HepG2 (cell line): ENCODE results near the gene ARL5C. TPM values are rescaled to one million over a fixed set of nuclear protein-coding genes. Genes with fewer than 3 reads are reported as not detected.

Experiments
- ATF1 ChIP-seq: IDR thresholded peaks from 2 replicates; pipeline ENCODE4 v1.6.1; 2016; ENCODE audit warnings: mild to moderate bottlenecking, control low read depth
- MNT ChIP-seq: fragments of 450-650 bp; IDR thresholded peaks from 2 replicates; pipeline ENCODE4 v1.6.1; 2016
- RNF219 ChIP-seq: sonication (generic); formaldehyde crosslinking; IDR thresholded peaks from 2 replicates; pipeline ENCODE4 v1.5.0; 2020; ENCODE audit warnings: mild to moderate bottlenecking, missing genetic modification reagents
- SOX5 ChIP-seq: IDR thresholded peaks from 2 replicates; pipeline ENCODE4 v1.6.1; 2016; ENCODE audit warnings: borderline replicate concordance
- TBX3 ChIP-seq: fragments of 450-650 bp; IDR thresholded peaks from 2 replicates; pipeline ENCODE4 v1.6.1; 2017; ENCODE audit warnings: antibody characterized with exemption, mild to moderate bottlenecking, inconsistent platforms, borderline replicate concordance
- XBP1 ChIP-seq: sonication (generic); formaldehyde crosslinking; IDR thresholded peaks from 2 replicates; pipeline ENCODE4 v1.5.0; 2020; ENCODE audit warnings: missing genetic modification reagents
- ZBTB49 ChIP-seq: sonication (generic); formaldehyde crosslinking; IDR thresholded peaks from 2 replicates; pipeline ENCODE4 v1.4.0; 2020; ENCODE audit warnings: missing genetic modification reagents, borderline replicate concordance
- ZC3H13 ChIP-seq: sonication (generic); formaldehyde crosslinking; IDR thresholded peaks from 2 replicates; pipeline ENCODE4 v1.8.1; 2023; ENCODE audit warnings: mild to moderate bottlenecking, missing genetic modification reagents, moderate library complexity
- ZFP41 ChIP-seq: sonication (generic); formaldehyde crosslinking; IDR thresholded peaks from 2 replicates; pipeline ENCODE4 v1.4.0; 2020; ENCODE audit warnings: mild to moderate bottlenecking, missing genetic modification reagents, borderline replicate concordance
- ZNF143 ChIP-seq: sonication (generic); formaldehyde crosslinking; IDR thresholded peaks from 2 replicates; pipeline ENCODE4 v1.4.0; 2020; ENCODE audit warnings: missing genetic modification reagents
- ZNF407 ChIP-seq: sonication (generic); formaldehyde crosslinking; IDR thresholded peaks from one replicate; pipeline ENCODE4 v1.5.1; 2020; ENCODE audit warnings: mild to moderate bottlenecking, missing genetic modification reagents; ENCODE audit errors: not compliant biosample characterization
- ZNF572 ChIP-seq: sonication (generic); formaldehyde crosslinking; IDR thresholded peaks from 2 replicates; pipeline ENCODE4 v1.5.1; 2020; ENCODE audit warnings: mild to moderate bottlenecking, missing genetic modification reagents
- ZNF775 ChIP-seq: sonication (generic); formaldehyde crosslinking; IDR thresholded peaks from 2 replicates; pipeline ENCODE4 v1.4.0; 2020; ENCODE audit warnings: missing genetic modification reagents, mild to moderate bottlenecking, moderate library complexity, borderline replicate concordance
- ZNF776 ChIP-seq: sonication (generic); formaldehyde crosslinking; IDR thresholded peaks from 2 replicates; pipeline ENCODE4 v1.4.0; 2020; ENCODE audit warnings: mild to moderate bottlenecking, missing genetic modification reagents
- polyA plus RNA-seq, 8 experiments: library from polyadenylated mRNA; depleted of rRNA in 3 of 8; stranded (reverse) in 7 of 8; unstranded in 1 of 8; fragments of >200 nt; fragmentation: Illumina TruSeq in 4 of 8; extraction: Trizol in 4 of 8; gene quantifications; 2 replicates each; pipeline versions ENCODE4 v1.2.1 to v1.2.3, GENCODE V29; 2011 to 2016; ENCODE audit warnings: low read depth in 4 of 8, missing spikeins in 1 of 8, mixed read lengths in 1 of 8; ENCODE audit not compliant: insufficient read depth in 1 of 8
- total RNA-seq, 5 experiments: library from RNA; depleted of rRNA; stranded (reverse); fragments of >200 nt; fragmentation: Illumina TruSeq; extraction: Trizol; gene quantifications; 2 replicates each; pipeline ENCODE4 v1.2.3, GENCODE V29; 2016; ENCODE audit warnings: low read depth in 1 of 5

The ARL5C gene
- total and polyA plus RNA-seq, 2 of the 13 experiments (the other 11 are each of a cell fraction or from before 2014, with no cell fraction given): not detected

GRCh38 chr17:39197380-39198185 lies 31.6 kb upstream of the ARL5C start, which contains the start of gene CACNB1 (continued):
- TF ChIP-seq ZNF407 (CRISPR knock-in tag): no peak
- no peak for TF ChIP-seq ZNF776 (CRISPR knock-in tag)
- TF ChIP-seq SOX5: no peak
- TF ChIP-seq ATF1 (CRISPR knock-in tag): no peak
- no peak for TF ChIP-seq ZFP41 (CRISPR knock-in tag)
- no peak for TF ChIP-seq ZBTB49 (CRISPR knock-in tag)
- TF ChIP-seq TBX3: no peak
- TF ChIP-seq XBP1 (CRISPR knock-in tag): no peak
- TF ChIP-seq RNF219 (CRISPR knock-in tag): no peak
- no peak for TF ChIP-seq MNT
- TF ChIP-seq ZNF143 (CRISPR knock-in tag): no peak
- 0 out of 2 replicates have a peak, but pooled peaks have one; percentile 51 for TF ChIP-seq ZNF572 (CRISPR knock-in tag)
- peak; percentile 55; the same call in 1 of the 2 replicates for TF ChIP-seq ZC3H13 (CRISPR knock-in tag)
- TF ChIP-seq ZNF775 (CRISPR knock-in tag): no peak
